Measurements from ENCODE around the gene DDIT4.

Gene DDIT4

GRCh38 chr10:72318418-72319262 is 44.9 kb downstream of the DDIT4 start:
- no peak for DNase-seq (ENCODE audit: low read depth)

- peak; percentile 56 for DNase-seq (ENCODE audit: low read depth)
Observed at GRCh38 chr10:72319416-72320254, 45.9 kb downstream of the DDIT4 start.

GRCh38 chr10:72320676-72321247 is 47.0 kb downstream of the DDIT4 start:
- no peak for DNase-seq (ENCODE audit: low read depth)

- DNase-seq (ENCODE audit: low read depth) = no peak
Observed at GRCh38 chr10:72321248-72322029, 47.7 kb downstream of the DDIT4 start.

GRCh38 chr10:72322030-72322279 is 48.2 kb downstream of the DDIT4 start:
- DNase-seq (ENCODE audit: low read depth) = no peak

- no peak for DNase-seq (ENCODE audit: low read depth)
Observed at GRCh38 chr10:72322280-72323058, 48.7 kb downstream of the DDIT4 start.

GRCh38 chr10:72323108-72323749 is 49.5 kb downstream of the DDIT4 start:
- no peak for DNase-seq (ENCODE audit: low read depth)

GRCh38 chr10:72323771-72324191 is 50.1 kb downstream of the DDIT4 start:
- no peak for DNase-seq (ENCODE audit: low read depth)

All from stimulated activated CD8-positive, alpha-beta memory T cell treated with anti-CD3 and anti-CD28 coated beads, Interleukin-15, amount 100 ng/mL, for 1 hour (primary cell).